HepG2 (cell line): ENCODE results near the gene ACRBP. TPM values are rescaled to one million over a fixed set of nuclear protein-coding genes. Genes with fewer than 3 reads are reported as not detected.

Experiments
- AHR ChIP-seq: IDR thresholded peaks from 2 replicates; pipeline ENCODE4 v1.6.1; 2018; ENCODE audit warnings: missing genetic modification reagents, missing compliant biosample characterization
- AKAP8 ChIP-seq: sonication (generic); formaldehyde crosslinking; IDR thresholded peaks from 2 replicates; pipeline ENCODE4 v1.5.1; 2020; ENCODE audit warnings: mild to moderate bottlenecking, missing genetic modification reagents
- CBX2 ChIP-seq, 2 experiments: fragments of 200-600 bp in 1 of 2; sonication (generic); formaldehyde crosslinking in 1 of 2; IDR thresholded peaks; 2 replicates each; pipeline versions ENCODE4 v1.7.0 to v1.8.1; 2018 to 2022; ENCODE audit warnings: low read depth in 2 of 2, low read length in 1 of 2, mild to moderate bottlenecking in 1 of 2, missing genetic modification reagents in 1 of 2
- CSRNP2 ChIP-seq: sonication (generic); formaldehyde crosslinking; conservative IDR thresholded peaks from 2 replicates; pipeline ENCODE4 v1.8.0; 2022; ENCODE audit warnings: low read depth, missing genetic modification reagents
- JUNB ChIP-seq: sonication (generic); formaldehyde crosslinking; IDR thresholded peaks from 2 replicates; pipeline ENCODE4 v1.8.0; 2022; ENCODE audit warnings: missing genetic modification reagents, mild to moderate bottlenecking, borderline replicate concordance
- MTF1 ChIP-seq: sonication (generic); formaldehyde crosslinking; IDR thresholded peaks from 2 replicates; pipeline ENCODE4 v1.5.0; 2020; ENCODE audit warnings: missing genetic modification reagents
- SAP130 ChIP-seq: IDR thresholded peaks from 2 replicates; pipeline ENCODE4 v1.6.1; 2016; ENCODE audit warnings: low read depth
- SRSF1 ChIP-seq: fragments of 200-400 bp; formaldehyde crosslinking; optimal IDR thresholded peaks from 2 replicates; pipeline ENCODE3; 2017; ENCODE audit warnings: mild to moderate bottlenecking, low read depth, low read length, moderate library complexity
- STAT6 ChIP-seq: sonication (generic); formaldehyde crosslinking; IDR thresholded peaks from 2 replicates; pipeline ENCODE4 v1.4.0; 2020; ENCODE audit warnings: missing genetic modification reagents, mild to moderate bottlenecking, borderline replicate concordance
- SYNCRIP ChIP-seq: fragments of 200-400 bp; formaldehyde crosslinking; IDR thresholded peaks from 2 replicates; pipeline ENCODE4 v1.6.1; 2018; ENCODE audit warnings: mild to moderate bottlenecking, low read depth, low read length; ENCODE audit not compliant: insufficient read depth
- TCF7L2 ChIP-seq: IDR thresholded peaks from 2 replicates; pipeline ENCODE4 v1.6.1; 2011; ENCODE audit warnings: mild to moderate bottlenecking, low read depth, low read length, moderate library complexity
- TEAD3 ChIP-seq: optimal IDR thresholded peaks from 2 replicates; pipeline ENCODE3; 2016; ENCODE audit warnings: borderline replicate concordance
- TSC22D2 ChIP-seq: sonication (generic); formaldehyde crosslinking; IDR thresholded peaks from 2 replicates; pipeline ENCODE4 v1.5.1; 2020; ENCODE audit warnings: missing genetic modification reagents, mild to moderate bottlenecking, borderline replicate concordance
- ZBTB39 ChIP-seq: sonication (generic); formaldehyde crosslinking; IDR thresholded peaks from 2 replicates; pipeline ENCODE4 v1.5.0; 2020; ENCODE audit warnings: missing genetic modification reagents
- ZFP62 ChIP-seq: sonication (generic); formaldehyde crosslinking; IDR thresholded peaks from 2 replicates; pipeline ENCODE4 v1.4.0; 2020; ENCODE audit warnings: missing genetic modification reagents
- ZNF773 ChIP-seq: sonication (generic); formaldehyde crosslinking; IDR thresholded peaks from 2 replicates; pipeline ENCODE4 v1.4.0; 2020; ENCODE audit warnings: missing genetic modification reagents, borderline replicate concordance
- ZSCAN29 ChIP-seq: sonication (generic); formaldehyde crosslinking; conservative IDR thresholded peaks from 2 replicates; pipeline ENCODE4 v1.4.0; 2020; ENCODE audit warnings: mild to moderate bottlenecking, missing genetic modification reagents
- polyA plus RNA-seq, 8 experiments: library from polyadenylated mRNA; depleted of rRNA in 3 of 8; stranded (reverse) in 7 of 8; unstranded in 1 of 8; fragments of >200 nt; fragmentation: Illumina TruSeq in 4 of 8; extraction: Trizol in 4 of 8; gene quantifications; 2 replicates each; pipeline versions ENCODE4 v1.2.1 to v1.2.3, GENCODE V29; 2011 to 2016; ENCODE audit warnings: low read depth in 4 of 8, missing spikeins in 1 of 8, mixed read lengths in 1 of 8; ENCODE audit not compliant: insufficient read depth in 1 of 8
- total RNA-seq, 5 experiments: library from RNA; depleted of rRNA; stranded (reverse); fragments of >200 nt; fragmentation: Illumina TruSeq; extraction: Trizol; gene quantifications; 2 replicates each; pipeline ENCODE4 v1.2.3, GENCODE V29; 2016; ENCODE audit warnings: low read depth in 1 of 5
- TF ChIP-seq, protein P1 (sequence below): sonication (generic); formaldehyde crosslinking; IDR thresholded peaks from 2 replicates; pipeline ENCODE4 v1.5.1; 2020; ENCODE audit warnings: missing genetic modification reagents, mild to moderate bottlenecking, borderline replicate concordance

Gene ACRBP
- total and polyA plus RNA-seq, 2 of the 13 experiments (the other 11 are each of a cell fraction or from before 2014, with no cell fraction given) = 0.46 TPM; not detected in 1

DNA sequence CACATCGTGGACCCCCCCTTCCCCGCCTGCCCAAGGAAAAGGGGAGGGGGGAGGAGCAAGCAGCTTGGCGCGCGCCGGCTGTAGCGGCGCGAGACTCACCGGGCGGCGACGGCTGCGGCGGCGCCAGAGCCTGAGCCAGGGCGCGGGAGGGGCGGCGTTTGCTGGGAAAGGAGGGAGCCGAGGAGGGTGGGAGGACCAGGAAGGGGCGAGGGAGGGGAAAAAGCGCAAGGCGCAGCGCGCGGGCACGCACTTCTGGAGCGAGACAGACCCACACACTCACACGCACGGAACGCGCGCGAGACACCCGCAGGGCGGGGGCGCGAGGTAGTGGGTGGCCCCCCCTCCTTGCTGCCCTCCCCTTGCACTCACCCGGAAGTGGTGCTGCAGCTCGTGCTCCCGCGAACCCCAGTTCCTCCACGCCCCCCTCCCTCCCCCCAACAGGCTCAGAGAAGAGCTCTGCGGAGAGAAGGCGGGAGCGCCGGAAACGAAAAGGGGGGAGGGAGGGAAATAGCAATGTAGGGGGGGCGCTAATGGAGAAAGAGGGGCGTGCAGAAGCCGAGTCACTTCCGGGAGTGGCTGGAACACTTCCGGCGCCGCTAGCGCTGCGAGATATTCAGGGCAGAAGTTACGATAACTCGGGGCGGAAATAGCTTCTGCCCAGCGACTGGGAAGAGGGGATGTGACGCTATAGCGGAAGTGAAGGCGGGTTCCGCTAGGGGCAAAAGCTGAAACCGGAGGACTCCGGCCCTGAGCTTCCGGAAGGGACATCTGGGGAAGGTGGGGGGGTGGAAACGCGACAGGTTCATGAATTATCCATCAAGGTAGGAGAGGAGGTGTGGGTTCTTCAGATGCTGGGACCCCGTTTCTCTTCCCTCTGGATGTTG is 42.0 kb upstream of the ACRBP start, which contains the start of gene ZNF384 (continued):
- TF ChIP-seq, protein P1, sequence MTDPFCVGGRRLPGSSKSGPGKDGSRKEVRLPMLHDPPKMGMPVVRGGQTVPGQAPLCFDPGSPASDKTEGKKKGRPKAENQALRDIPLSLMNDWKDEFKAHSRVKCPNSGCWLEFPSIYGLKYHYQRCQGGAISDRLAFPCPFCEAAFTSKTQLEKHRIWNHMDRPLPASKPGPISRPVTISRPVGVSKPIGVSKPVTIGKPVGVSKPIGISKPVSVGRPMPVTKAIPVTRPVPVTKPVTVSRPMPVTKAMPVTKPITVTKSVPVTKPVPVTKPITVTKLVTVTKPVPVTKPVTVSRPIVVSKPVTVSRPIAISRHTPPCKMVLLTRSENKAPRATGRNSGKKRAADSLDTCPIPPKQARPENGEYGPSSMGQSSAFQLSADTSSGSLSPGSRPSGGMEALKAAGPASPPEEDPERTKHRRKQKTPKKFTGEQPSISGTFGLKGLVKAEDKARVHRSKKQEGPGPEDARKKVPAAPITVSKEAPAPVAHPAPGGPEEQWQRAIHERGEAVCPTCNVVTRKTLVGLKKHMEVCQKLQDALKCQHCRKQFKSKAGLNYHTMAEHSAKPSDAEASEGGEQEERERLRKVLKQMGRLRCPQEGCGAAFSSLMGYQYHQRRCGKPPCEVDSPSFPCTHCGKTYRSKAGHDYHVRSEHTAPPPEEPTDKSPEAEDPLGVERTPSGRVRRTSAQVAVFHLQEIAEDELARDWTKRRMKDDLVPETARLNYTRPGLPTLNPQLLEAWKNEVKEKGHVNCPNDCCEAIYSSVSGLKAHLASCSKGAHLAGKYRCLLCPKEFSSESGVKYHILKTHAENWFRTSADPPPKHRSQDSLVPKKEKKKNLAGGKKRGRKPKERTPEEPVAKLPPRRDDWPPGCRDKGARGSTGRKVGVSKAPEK = no peak
- no peak for TF ChIP-seq STAT6 (CRISPR knock-in tag)
- TF ChIP-seq TCF7L2 = no peak
- no peak for TF ChIP-seq ZNF773
- peak; percentile 93 for TF ChIP-seq SAP130 (CRISPR knock-in tag)
- TF ChIP-seq SYNCRIP = no peak
- no peak for TF ChIP-seq MTF1 (CRISPR knock-in tag)
- peak; percentile 96 for TF ChIP-seq SRSF1
- TF ChIP-seq ZBTB39 (CRISPR knock-in tag) = no peak
- no peak for TF ChIP-seq AHR (CRISPR knock-in tag)
- TF ChIP-seq AKAP8 (CRISPR knock-in tag) = no peak
- TF ChIP-seq ZSCAN29 = no peak
- TF ChIP-seq CBX2 (IDR thresholded peaks at IDR 0.05; ENCODE audit: low read depth, low read length) = no peak
- no peak for TF ChIP-seq CBX2 (CRISPR knock-in tag; IDR thresholded peaks at IDR 0.05; ENCODE audit: low read depth)
- TF ChIP-seq TEAD3 (CRISPR knock-in tag) = peak; percentile 56
- no peak for TF ChIP-seq TSC22D2 (CRISPR knock-in tag)
- TF ChIP-seq JUNB = no peak
- TF ChIP-seq ZFP62 (CRISPR knock-in tag) = no peak
- no peak for TF ChIP-seq CSRNP2 (CRISPR knock-in tag)
